Gastroesophageal sphincter (tissue), 3 donors: ENCODE measurements around the gene ALDH18A1.

Source experiments
- POLR2A ChIP-seq, 2 donors: fragments of 450-650 bp; IDR thresholded peaks; one replicate each; pipeline ENCODE4 v1.6.1; 2017; ENCODE audit warnings: antibody characterized with exemption in 2 of 2, mild to moderate bottlenecking in 2 of 2, moderate library complexity in 1 of 2
- POLR2AphosphoS5 ChIP-seq: sonication (generic); formaldehyde crosslinking; IDR thresholded peaks from one replicate; pipeline ENCODE4 v1.6.1; 2017; ENCODE audit warnings: antibody characterized with exemption
- TF ChIP-seq, protein P1 (sequence below), 4 experiments: fragments of 200-600 bp in 2 of 4; fragments of 450-650 bp in 2 of 4; sonication (generic) in 1 of 4; IDR thresholded peaks; one replicate each; pipeline ENCODE4 v1.5.1; 2017 to 2019; ENCODE audit warnings: antibody characterized with exemption in 4 of 4, mild to moderate bottlenecking in 2 of 4, moderate library complexity in 2 of 4

- TF ChIP-seq, protein P1, sequence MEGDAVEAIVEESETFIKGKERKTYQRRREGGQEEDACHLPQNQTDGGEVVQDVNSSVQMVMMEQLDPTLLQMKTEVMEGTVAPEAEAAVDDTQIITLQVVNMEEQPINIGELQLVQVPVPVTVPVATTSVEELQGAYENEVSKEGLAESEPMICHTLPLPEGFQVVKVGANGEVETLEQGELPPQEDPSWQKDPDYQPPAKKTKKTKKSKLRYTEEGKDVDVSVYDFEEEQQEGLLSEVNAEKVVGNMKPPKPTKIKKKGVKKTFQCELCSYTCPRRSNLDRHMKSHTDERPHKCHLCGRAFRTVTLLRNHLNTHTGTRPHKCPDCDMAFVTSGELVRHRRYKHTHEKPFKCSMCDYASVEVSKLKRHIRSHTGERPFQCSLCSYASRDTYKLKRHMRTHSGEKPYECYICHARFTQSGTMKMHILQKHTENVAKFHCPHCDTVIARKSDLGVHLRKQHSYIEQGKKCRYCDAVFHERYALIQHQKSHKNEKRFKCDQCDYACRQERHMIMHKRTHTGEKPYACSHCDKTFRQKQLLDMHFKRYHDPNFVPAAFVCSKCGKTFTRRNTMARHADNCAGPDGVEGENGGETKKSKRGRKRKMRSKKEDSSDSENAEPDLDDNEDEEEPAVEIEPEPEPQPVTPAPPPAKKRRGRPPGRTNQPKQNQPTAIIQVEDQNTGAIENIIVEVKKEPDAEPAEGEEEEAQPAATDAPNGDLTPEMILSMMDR (IDR thresholded peaks at IDR 0.05) = no peak
- no peak for TF ChIP-seq POLR2A (IDR thresholded peaks at IDR 0.05)
- no peak for TF ChIP-seq POLR2AphosphoS5
Measured at GRCh38 chr10:95660283-95660682, 3.8 kb upstream of the ALDH18A1 start.
